Muscle layer of colon (tissue), 2 donors: ENCODE measurements around the gene CD99L2.
"Not testable (repeated sequence)": the region's sequence is repeated elsewhere in the genome, so short reads cannot be mapped to it uniquely, and the experiment has no call there.

Experiments used
- H3K27ac ChIP-seq: one replicate; pipeline ENCODE4 v1.7.0; 2013; ENCODE audit warnings: low read depth, mild to moderate bottlenecking, low read length, moderate library complexity
- H3K27me3 ChIP-seq, 2 donors: one replicate each; pipeline ENCODE4 v1.7.0; 2013; ENCODE audit warnings: low read length in 2 of 2, mild to moderate bottlenecking in 2 of 2; ENCODE audit not compliant: insufficient read depth in 2 of 2, control insufficient read depth in 1 of 2
- H3K36me3 ChIP-seq: one replicate; pipeline ENCODE4 v1.7.0; 2013; ENCODE audit warnings: mild to moderate bottlenecking, low read length; ENCODE audit not compliant: insufficient read depth
- H3K4me1 ChIP-seq: one replicate; pipeline ENCODE4 v1.7.0; 2013; ENCODE audit warnings: mild to moderate bottlenecking, low read length; ENCODE audit not compliant: insufficient read depth
- H3K4me3 ChIP-seq, 2 donors: one replicate each; pipeline ENCODE4 v1.7.0; 2013; ENCODE audit warnings: low read length in 2 of 2, low read depth in 1 of 2, mild to moderate bottlenecking in 1 of 2, moderate library complexity in 1 of 2
- H3K9ac ChIP-seq: one replicate; pipeline ENCODE4 v1.7.0; 2013; ENCODE audit warnings: low read length
- H3K9me3 ChIP-seq: one replicate; pipeline ENCODE4 v1.7.0; 2013; ENCODE audit warnings: mild to moderate bottlenecking, low read length
- donor health status: abdominal sarcoma.
- donor health status: Adenocarcinoma of cecum.

The CD99L2 gene

GRCh38 chrX:150893936-150894335, 4.5 kb downstream of the CD99L2 start:
- H3K27me3 ChIP-seq: no peaks in the 10 kb centered on the region
- no peak overlapping the region for H3K4me3 ChIP-seq
- H3K36me3 ChIP-seq: no peaks in the 10 kb centered on the region
- no peak overlapping the region for H3K9ac ChIP-seq
- H3K27ac ChIP-seq: no peak overlapping the region
- no peaks in the 10 kb centered on the region for H3K9me3 ChIP-seq
- H3K4me1 ChIP-seq: peaks cover 6% of the 10 kb centered on the region

GRCh38 chrX:150889131-150889530, 9.3 kb downstream of the CD99L2 start:
- no peaks in the 10 kb centered on the region for H3K27me3 ChIP-seq
- no peak overlapping the region for H3K4me3 ChIP-seq
- no peaks in the 10 kb centered on the region for H3K9me3 ChIP-seq
- H3K4me1 ChIP-seq: no peaks in the 10 kb centered on the region
- H3K36me3 ChIP-seq: no peaks in the 10 kb centered on the region
- no peak overlapping the region for H3K9ac ChIP-seq
- no peak overlapping the region for H3K27ac ChIP-seq

GRCh38 chrX:150887906-150888465, 10.5 kb downstream of the CD99L2 start:
- Histone ChIP-seq H3K27me3 (no peaks in the 10 kb centered on the region), H3K9me3 (no peaks in the 10 kb centered on the region), H3K4me3 (no peak overlapping the region), H3K36me3 (no peaks in the 10 kb centered on the region), H3K9ac (no peak overlapping the region), H3K27ac (no peak overlapping the region), H3K4me1 (no peaks in the 10 kb centered on the region)

- H3K27ac ChIP-seq, H3K9ac ChIP-seq, H3K4me3 ChIP-seq, H3K27me3 ChIP-seq, H3K9me3 ChIP-seq, H3K4me1 ChIP-seq, H3K36me3 ChIP-seq: not testable (repeated sequence)
Measured at GRCh38 chrX:150887268-150887667, 11.2 kb downstream of the CD99L2 start.

- no peak overlapping the region for H3K9ac ChIP-seq
- H3K27ac ChIP-seq: no peak overlapping the region
- H3K36me3 ChIP-seq: no peaks in the 10 kb centered on the region
- H3K4me1 ChIP-seq: no peaks in the 10 kb centered on the region
- H3K27me3 ChIP-seq: no peaks in the 10 kb centered on the region
- H3K9me3 ChIP-seq: no peaks in the 10 kb centered on the region
- no peak overlapping the region for H3K4me3 ChIP-seq
Measured at GRCh38 chrX:150886381-150886780, 12.1 kb downstream of the CD99L2 start.

- Histone ChIP-seq H3K4me1 (no peaks in the 10 kb centered on the region), H3K27ac (no peak overlapping the region), H3K36me3 (no peaks in the 10 kb centered on the region), H3K9me3 (no peaks in the 10 kb centered on the region), H3K27me3 (no peaks in the 10 kb centered on the region), H3K9ac (no peak overlapping the region), H3K4me3 (no peak overlapping the region)
Measured at GRCh38 chrX:150880808-150881165, 17.7 kb downstream of the CD99L2 start.

GRCh38 chrX:150879855-150880807, 18.3 kb downstream of the CD99L2 start:
- no peaks in the 10 kb centered on the region for H3K27me3 ChIP-seq
- no peaks in the 10 kb centered on the region for H3K4me1 ChIP-seq
- H3K4me3 ChIP-seq: no peak overlapping the region
- H3K36me3 ChIP-seq: no peaks in the 10 kb centered on the region
- no peaks in the 10 kb centered on the region for H3K9me3 ChIP-seq
- H3K9ac ChIP-seq: no peak overlapping the region
- H3K27ac ChIP-seq: no peak overlapping the region

GRCh38 chrX:150875621-150876020, 22.8 kb downstream of the CD99L2 start:
- not testable (repeated sequence) for H3K4me3 ChIP-seq, H3K36me3 ChIP-seq, H3K27me3 ChIP-seq, H3K9ac ChIP-seq, H3K9me3 ChIP-seq, H3K27ac ChIP-seq
- H3K4me1 ChIP-seq: peaks cover 20% of the 10 kb centered on the region

GRCh38 chrX:150874448-150874847, 24.0 kb downstream of the CD99L2 start:
- Histone ChIP-seq H3K9ac (no peak overlapping the region), H3K27ac (no peak overlapping the region), H3K4me3 (no peak overlapping the region), H3K9me3 (no peaks in the 10 kb centered on the region), H3K36me3 (no peaks in the 10 kb centered on the region), H3K4me1 (peaks cover 26% of the 10 kb centered on the region), H3K27me3 (no peaks in the 10 kb centered on the region)

- Histone ChIP-seq H3K27me3 (no peaks in the 10 kb centered on the region), H3K9me3 (no peaks in the 10 kb centered on the region), H3K27ac (no peak overlapping the region), H3K9ac (no peak overlapping the region), H3K4me3 (no peak overlapping the region), H3K4me1 (peaks cover 31% of the 10 kb centered on the region), H3K36me3 (no peaks in the 10 kb centered on the region)
Measured at GRCh38 chrX:150873616-150874015, 24.9 kb downstream of the CD99L2 start.

- Histone ChIP-seq H3K27ac (no peak overlapping the region), H3K4me1 (peaks cover 31% of the 10 kb centered on the region), H3K9me3 (no peaks in the 10 kb centered on the region), H3K9ac (no peak overlapping the region), H3K4me3 (no peak overlapping the region), H3K27me3 (no peaks in the 10 kb centered on the region), H3K36me3 (no peaks in the 10 kb centered on the region)
Measured at GRCh38 chrX:150872773-150873336, 25.6 kb downstream of the CD99L2 start.
